Activated naive CD4-positive, alpha-beta T cell treated with anti-CD3 and anti-CD28 coated beads, Interleukin-2, amount 50 U/mL, for 24 hours (primary cell): ENCODE results near the gene DMKN.
A peak's percentile ranks its signal among the peaks of the same experiment; 100 is the strongest.

Source experiments
- H3K27ac Mint-ChIP-seq: one replicate; pipeline ENCODE4 v1.8.0; 2021; ENCODE audit warnings: mild to moderate bottlenecking, mixed read lengths
- H3K27me3 Mint-ChIP-seq: one replicate; pipeline ENCODE4 v1.8.0; 2021; ENCODE audit warnings: mixed read lengths
- H3K36me3 Mint-ChIP-seq: one replicate; pipeline ENCODE4 v1.8.0; 2021; ENCODE audit warnings: mixed read lengths
- H3K4me1 Mint-ChIP-seq: one replicate; pipeline ENCODE4 v1.8.0; 2021; ENCODE audit warnings: mixed read lengths
- H3K4me3 Mint-ChIP-seq: one replicate; pipeline ENCODE4 v1.8.0; 2021; ENCODE audit warnings: mild to moderate bottlenecking, mixed read lengths
- H3K9me3 Mint-ChIP-seq: one replicate; pipeline ENCODE4 v1.8.0; 2021; ENCODE audit warnings: mixed read lengths

DMKN gene

DNA sequence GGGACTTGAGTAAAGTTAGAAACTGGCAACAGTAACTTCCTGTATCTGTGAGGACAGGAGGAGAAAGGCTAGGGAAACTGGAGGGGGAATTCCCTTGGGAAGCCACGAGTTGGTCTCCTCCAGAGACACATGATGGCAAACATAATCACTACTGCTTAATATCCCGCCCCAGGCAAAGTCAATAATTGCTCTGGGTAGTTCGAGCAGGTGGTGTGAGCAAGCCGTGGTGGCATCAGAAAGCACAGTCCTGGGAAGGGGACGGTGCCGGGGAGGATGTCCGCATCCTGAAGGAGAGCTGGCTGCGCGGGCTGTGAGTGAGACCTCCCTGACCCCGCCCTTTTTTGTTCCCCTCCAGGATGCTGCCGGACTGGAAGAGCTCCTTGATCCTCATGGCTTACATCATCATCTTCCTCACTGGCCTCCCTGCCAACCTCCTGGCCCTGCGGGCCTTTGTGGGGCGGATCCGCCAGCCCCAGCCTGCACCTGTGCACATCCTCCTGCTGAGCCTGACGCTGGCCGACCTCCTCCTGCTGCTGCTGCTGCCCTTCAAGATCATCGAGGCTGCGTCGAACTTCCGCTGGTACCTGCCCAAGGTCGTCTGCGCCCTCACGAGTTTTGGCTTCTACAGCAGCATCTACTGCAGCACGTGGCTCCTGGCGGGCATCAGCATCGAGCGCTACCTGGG, 63.9 kb downstream of the DMKN start:
- Mint-ChIP-seq H3K9me3 (no peaks in the 10 kb centered on the region), H3K27ac (no peak overlapping the region), H3K27me3 (peaks cover 5% of the 10 kb centered on the region), H3K4me1 (peaks cover 31% of the 10 kb centered on the region), H3K4me3 (no peak overlapping the region), H3K36me3 (no peaks in the 10 kb centered on the region)

DNA sequence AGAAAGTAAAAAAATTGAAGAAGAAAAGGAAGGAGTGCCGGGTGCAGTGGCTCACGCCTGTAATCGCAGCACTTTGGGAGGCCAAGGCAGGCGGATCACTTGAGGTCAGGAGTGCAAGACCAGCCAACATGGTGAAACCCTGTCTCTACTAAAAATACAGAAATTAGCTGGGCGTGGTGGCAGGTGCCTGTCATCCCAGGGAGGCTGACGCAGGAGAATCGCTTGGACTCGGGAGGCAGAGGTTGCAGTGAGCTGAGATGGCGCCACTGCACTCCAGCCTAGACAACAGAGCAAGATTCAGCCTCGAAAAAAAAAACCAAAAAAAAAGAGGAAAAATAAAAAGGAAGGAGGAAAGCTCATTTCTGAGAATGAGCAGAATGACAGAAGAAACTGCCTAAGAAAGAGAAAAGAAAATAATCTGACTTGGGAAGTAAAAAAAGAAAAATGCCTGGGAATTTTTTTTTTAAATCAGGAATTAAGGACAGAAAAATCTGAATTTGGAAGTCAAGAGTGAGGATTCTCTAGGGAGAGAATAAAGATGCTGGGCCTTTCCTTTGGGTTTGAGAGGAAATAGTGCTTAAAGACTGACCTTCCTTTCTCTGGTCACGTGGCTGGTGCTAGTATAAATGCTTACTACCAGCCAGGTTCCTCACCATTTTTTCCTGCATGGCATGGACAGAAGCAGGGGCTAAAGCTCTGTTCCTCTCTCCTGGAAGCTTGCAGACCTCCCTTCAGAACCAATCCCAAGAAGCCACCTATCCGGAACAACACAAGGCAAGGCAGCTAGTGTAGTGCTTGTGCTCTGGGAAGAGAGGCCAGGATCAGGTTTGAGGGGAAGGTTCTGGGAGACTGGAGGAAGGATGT, 65.6 kb downstream of the DMKN start, which contains the start of gene FFAR2:
TSS of gene FFAR2 (plus strand) at position 652 of the 864 bp plus-strand sequence. CDS start 1,458 bp downstream, outside the sequence.
- H3K4me3 Mint-ChIP-seq, result no peak within 1 kb of the TSS
- peak within 1 kb of the TSS; percentile 37 for H3K27ac Mint-ChIP-seq
- peaks cover 28% of the 10 kb centered on the region for H3K4me1 Mint-ChIP-seq
- H3K27me3 Mint-ChIP-seq, result peaks cover 5% of the 10 kb centered on the region
- no peaks in the 10 kb centered on the region for H3K36me3 Mint-ChIP-seq
- H3K9me3 Mint-ChIP-seq, result no peaks in the 10 kb centered on the region
